HG02973 (cell line): ENCODE results near the gene INPP5J.
A peak's percentile ranks its signal among the peaks of the same experiment; 100 is the strongest.
"Not testable (repeated sequence)": the region's sequence is repeated elsewhere in the genome, so short reads cannot be mapped to it uniquely, and the experiment has no call there.

Source experiments
- ATAC-seq: cut with Tn5 transposase; IDR thresholded peaks from one replicate; pipeline ENCODE4 v1.9.1; 2021; ENCODE audit warnings: moderate library complexity; ENCODE audit not compliant: unreplicated experiment

The INPP5J gene

DNA sequence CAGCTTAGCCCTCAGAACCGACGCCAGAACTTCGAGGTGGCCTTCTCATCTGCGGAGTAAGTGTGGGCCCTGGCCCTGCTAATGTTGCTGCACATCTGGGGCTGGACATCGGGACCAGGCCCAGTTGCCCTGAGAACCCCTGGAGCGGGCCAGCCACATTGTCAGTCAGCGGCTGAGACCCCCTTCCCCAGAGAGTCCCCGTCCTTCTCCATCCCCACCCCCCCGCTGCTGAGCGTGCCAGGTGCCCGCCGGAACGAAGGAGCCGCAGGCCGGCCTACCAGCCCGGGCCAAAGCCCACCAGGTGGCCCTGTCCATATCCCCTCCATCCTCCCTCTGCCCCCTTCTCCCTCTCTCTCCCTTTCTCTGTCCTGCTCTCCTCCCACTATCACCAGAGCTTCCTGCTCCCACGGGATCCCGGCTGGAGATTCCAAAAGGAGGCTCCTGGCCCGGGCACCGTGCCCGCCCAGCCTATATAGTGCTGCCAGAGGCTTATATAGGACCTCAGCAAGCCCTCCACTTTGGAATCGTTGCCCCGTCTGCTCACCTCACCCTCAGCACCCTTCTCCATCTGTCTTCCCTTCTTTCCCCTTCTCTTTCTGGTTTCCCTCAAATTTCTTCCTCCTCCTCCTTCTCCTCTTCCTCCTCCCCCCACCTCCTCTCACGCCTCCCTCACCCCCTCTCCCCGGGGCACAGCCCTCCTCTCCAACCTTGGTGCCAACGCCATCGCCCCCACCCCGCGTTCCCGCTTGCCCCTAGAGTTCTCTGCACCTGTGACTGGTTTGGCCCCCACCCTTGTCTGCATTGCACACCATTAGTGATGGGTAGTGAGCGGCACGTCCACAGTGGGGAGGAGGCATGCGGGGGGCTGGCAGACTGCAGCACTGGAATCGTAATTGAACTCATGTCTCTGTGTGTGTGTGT is 22.7 kb upstream of the INPP5J start:
- no peak for ATAC-seq

DNA sequence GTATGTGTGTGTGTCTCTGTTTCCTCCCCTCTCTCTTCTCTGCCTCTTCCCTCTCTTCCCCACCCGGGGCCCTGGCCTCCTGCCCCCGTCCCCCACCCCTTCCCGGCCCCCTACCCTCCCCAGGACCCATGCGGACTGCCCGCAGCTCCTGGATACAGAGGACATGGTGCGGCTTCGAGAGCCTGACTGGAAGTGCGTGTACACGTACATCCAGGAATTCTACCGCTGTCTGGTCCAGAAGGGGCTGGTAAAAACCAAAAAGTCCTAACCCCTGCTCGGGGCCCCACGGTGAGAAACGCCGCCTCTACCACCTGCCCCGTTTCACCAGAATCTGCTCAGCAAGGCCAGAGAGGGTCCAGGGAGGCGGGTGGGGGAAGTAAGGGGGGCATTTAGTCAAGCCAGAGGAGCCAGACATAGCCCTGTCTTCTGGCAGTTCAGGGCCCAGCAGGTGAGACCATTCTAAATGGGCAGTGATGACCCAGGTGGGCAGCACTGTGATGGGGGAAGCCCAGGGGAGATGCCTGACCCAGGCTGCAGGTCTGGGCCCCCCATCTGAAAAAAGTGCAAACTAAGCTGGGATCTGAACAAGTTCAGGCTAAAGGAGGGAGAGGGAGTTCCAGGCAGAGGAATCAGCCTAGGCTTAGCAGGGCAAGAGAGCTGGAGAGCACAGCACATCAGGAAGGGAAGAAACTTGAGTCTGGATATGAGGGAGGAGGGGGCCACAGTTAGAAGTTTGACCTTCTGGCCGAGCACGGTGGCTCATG is 21.8 kb upstream of the INPP5J start:
- ATAC-seq, result no peak

GRCh38 chr22:31102441-31103081 is 20.2 kb upstream of the INPP5J start:
- ATAC-seq, result no peak

GRCh38 chr22:31103111-31103510 is 19.7 kb upstream of the INPP5J start:
- ATAC-seq, result no peak

DNA sequence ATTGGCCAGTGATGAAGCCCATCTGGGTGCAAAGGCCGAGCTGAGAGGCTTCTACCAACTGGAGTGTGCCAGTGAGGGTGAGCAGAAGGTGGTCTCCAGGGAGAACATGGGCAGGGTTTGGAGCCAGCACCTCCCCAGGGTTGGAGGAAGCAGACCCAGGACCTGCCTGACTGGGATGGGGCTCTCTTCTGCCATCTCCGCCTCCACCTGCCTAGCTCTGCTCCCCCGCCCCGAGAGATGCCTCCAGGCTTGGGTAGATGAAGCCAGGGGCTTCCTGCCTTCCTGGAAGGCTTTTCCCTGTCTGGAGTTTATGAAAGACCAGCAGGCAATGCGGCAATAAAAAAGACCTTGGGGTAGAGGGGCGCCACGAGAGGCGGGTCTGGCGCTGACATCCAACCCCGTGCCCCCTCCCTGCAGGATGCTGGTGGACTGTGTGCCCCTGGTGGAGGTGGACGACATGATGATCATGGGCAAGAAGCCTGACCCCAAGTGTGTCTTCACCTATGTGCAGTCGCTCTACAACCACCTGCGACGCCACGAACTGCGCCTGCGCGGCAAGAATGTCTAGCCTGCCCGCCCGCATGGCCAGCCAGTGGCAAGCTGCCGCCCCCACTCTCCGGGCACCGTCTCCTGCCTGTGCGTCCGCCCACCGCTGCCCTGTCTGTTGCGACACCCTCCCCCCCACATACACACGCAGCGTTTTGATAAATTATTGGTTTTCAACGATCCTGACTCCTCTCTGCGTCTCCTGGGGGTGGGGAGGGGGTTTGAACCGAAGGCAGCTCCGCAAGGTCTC is 18.7 kb upstream of the INPP5J start:
- no peak for ATAC-seq

GRCh38 chr22:31104869-31105268 is 17.9 kb upstream of the INPP5J start:
- no peak for ATAC-seq

DNA sequence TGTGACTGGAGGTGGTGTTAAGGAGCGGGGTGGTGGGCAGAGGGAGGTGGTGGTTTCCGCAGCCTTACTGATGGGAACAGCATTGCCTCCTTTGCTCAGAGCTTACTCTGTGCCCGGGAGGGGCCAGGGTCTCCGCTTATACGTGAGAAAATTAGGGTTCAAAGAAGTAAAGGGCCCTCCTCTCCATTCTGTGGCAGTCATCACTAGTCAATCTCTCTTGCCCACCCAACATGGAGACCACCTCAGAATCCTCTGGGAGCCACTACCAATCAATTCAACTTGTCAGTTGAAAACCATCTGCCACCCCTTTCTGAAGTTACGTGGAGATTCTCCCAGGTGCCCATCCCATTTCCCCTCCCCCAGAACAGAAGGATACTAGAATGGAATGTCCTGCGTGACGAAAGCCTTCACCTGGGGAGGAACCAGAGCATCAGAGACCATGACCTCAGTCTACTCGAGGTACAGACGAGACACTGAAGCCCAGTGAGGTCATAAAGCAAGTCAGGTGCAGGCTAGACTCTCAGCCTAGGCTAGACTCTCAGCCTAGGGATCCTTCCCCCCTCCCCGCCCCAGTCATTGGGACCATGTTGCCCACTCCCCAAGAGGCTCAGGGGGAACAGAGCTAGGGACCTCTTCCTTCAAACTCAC is 17.4 kb upstream of the INPP5J start:
- no peak for ATAC-seq

- no peak for ATAC-seq
Measured at GRCh38 chr22:31106001-31106571, 16.7 kb upstream of the INPP5J start.

GRCh38 chr22:31106731-31107177 is 16.0 kb upstream of the INPP5J start:
- ATAC-seq, result no peak

- ATAC-seq, result peak; percentile 85
Measured at GRCh38 chr22:31107178-31107893, 15.4 kb upstream of the INPP5J start, which contains the start of gene SELENOM. Gene SELENOM (minus strand): TSS chr22:31107568. CDS start chr22:31107505, 63 bp downstream.

DNA sequence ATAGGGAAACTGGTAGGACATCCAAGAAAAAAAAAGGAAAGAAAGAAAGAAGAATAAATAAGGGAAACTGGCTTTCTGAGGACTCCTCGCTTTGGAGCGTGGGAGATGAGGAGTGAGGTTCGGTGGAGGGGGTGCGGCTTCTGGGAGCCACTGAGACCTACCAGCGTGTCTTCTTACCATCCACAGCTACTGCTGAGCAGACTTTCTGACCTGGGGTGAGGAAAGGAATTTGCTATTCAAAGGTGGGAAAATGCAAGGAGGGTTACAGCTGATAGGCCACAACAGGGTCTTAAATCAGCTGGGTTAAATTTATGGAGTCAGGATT is 14.9 kb upstream of the INPP5J start:
- ATAC-seq, result no peak

DNA sequence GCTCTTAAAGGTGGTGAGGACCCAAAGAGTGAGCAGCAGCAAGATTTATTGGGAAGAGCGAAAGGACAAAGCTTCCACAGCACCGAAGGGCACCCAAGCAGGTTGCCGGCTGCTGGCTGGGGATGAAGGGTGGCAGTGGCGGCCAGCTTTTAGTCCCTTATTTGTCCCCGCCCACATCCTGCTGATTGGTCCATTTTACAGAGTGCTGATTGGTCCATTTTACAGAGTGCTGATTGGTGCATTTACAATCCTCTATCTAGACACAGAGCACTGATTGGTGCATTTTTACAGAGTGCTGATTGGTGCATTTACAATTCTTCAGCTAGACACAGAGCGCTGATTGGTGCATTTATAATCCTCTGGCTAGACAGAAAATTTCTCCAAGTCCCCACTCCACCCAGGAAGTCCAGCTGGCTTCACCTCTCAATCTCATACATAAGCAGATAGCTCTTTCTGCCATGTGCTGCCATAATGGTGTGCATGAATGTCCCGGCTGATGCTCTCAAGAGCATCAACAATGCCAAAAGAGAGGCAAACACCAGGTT is 10.1 kb upstream of the INPP5J start:
- not testable (repeated sequence) for ATAC-seq

DNA sequence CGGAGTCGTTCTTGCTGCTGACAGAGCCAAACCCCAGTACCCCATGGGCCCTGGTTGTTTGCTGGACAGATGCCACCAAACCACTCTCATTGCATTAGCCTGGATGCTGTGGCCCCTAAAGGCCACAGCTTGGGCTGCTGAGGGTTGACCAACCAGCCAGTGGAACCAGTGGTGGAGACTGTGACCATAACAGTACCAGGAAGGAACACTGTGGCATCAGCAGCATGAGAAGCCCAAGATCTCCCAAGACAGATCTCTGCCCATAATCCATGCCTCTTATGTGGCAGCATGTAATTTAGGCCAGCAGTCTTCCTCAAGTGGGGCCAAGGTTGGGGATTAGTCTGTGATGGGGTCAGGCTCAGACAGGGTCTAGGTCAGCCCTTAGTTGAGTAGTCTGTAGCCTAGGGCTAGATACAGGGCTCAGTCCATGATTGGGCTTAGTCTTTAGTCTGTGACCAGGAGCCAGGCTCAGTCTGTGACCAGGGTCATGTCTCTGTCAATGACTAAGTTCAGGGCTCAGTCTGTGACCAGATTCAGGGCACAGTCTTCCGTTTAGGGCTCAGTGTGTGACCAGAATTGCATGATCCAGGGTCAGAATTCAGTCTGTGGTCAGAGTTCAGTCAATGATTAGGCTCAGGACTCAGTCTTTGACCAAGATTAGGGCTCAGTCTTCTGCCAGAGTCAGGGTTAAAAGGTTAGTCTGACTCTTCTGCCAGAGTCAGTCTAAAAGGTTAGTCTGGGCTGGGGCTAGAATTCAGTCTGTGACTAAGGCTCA is 4.5 kb upstream of the INPP5J start:
- no peak for ATAC-seq

- ATAC-seq, result no peak
Measured at GRCh38 chr22:31119026-31119717, 3.6 kb upstream of the INPP5J start.

- no peak for ATAC-seq
Measured at GRCh38 chr22:31120230-31120629, 2.5 kb upstream of the INPP5J start.

DNA sequence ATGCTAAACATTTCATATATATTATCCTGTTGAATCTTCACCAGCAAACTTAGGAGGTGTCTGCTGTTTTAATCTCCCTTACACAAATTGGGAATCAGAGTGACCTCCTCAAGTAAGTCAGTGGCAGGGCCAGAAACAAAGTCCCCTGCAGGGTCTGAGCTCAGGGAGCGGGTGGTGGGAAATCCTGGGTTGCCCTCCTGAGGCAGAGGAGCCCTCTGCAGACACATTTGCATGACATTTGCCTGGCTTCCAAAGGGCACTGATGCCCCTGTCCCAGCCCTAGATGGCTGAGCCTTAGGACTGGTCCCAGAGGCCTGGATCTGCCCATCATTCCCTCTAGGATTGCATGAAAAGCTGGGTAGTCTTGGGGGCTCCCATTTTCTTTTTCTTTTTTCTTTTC is 2.1 kb upstream of the INPP5J start:
- no peak for ATAC-seq

GRCh38 chr22:31121403-31121802 is 1.4 kb upstream of the INPP5J start:
- ATAC-seq, result no peak

DNA sequence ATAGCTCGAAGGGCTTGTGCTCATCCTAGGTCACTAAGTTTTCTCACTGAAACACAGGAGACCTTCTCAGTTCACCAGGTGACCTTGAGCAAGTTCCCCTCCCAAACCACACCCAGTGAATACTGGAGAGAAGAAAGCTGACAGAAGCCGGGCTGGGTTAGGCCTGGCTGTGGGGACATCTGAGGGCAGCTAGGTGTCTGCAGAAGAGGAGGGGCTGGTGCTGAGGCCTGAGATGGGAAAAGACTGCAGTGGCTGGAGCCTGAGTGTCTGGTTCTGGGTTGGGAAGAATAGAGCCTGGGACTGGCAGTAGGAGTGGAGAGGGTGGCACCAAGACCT is 602 bp upstream of the INPP5J start:
- ATAC-seq, result no peak
